Tibial nerve (tissue), 4 donors: ENCODE data around the gene LAGE3. TPM values are rescaled to one million over a fixed set of nuclear protein-coding genes. Genes with fewer than 3 reads are reported as not detected.
A peak's percentile ranks its signal among the peaks of the same experiment; 100 is the strongest.

Experiments used
- DNase-seq, 2 donors: peaks; one replicate each; pipeline ENCODE4 v3.0.0-alpha.2; 2019; ENCODE audit warnings: low spot score in 2 of 2
- H3K27ac ChIP-seq, 4 donors: fragments of 200-600 bp; sonication (generic) in 3 of 4; one replicate each; pipeline ENCODE4 v1.5.1; 2017 to 2019; ENCODE audit warnings: mild to moderate bottlenecking in 1 of 4
- H3K27me3 ChIP-seq, 2 donors: fragments of 200-600 bp; sonication (generic) in 1 of 2; one replicate each; pipeline versions ENCODE4 v1.5.1 to v1.6.0; 2017 to 2019
- H3K36me3 ChIP-seq, 3 donors: fragments of 200-600 bp; sonication (generic); one replicate each; pipeline ENCODE4 v1.5.1; 2018 to 2019
- H3K4me1 ChIP-seq, 4 donors: fragments of 200-600 bp; sonication (generic) in 3 of 4; one replicate each; pipeline ENCODE4 v1.5.1; 2017 to 2019
- H3K4me3 ChIP-seq, 4 donors: fragments of 200-600 bp; sonication (generic) in 3 of 4; one replicate each; pipeline ENCODE4 v1.5.1; 2017 to 2019; ENCODE audit warnings: mild to moderate bottlenecking in 1 of 4, moderate library complexity in 1 of 4
- H3K9me3 ChIP-seq, 4 donors: fragments of 200-600 bp; sonication (generic) in 3 of 4; one replicate each; pipeline ENCODE4 v1.5.1; 2017 to 2019
- CTCF ChIP-seq, 5 experiments: fragments of 200-600 bp in 3 of 5; fragments of 450-650 bp in 2 of 5; sonication (generic) in 3 of 5; IDR thresholded peaks; one replicate each; pipeline ENCODE4 v1.5.1; 2016 to 2019; ENCODE audit warnings: antibody characterized with exemption in 5 of 5, mild to moderate bottlenecking in 3 of 5, moderate library complexity in 2 of 5
- EP300 ChIP-seq, 2 donors: sonication (generic); formaldehyde crosslinking; IDR thresholded peaks; one replicate each; pipeline ENCODE4 v1.6.1; 2017; ENCODE audit warnings: antibody characterized with exemption in 2 of 2, mild to moderate bottlenecking in 1 of 2
- POLR2A ChIP-seq, 2 donors: fragments of 450-650 bp; IDR thresholded peaks; one replicate each; pipeline ENCODE4 v1.6.1; 2017; ENCODE audit warnings: antibody characterized with exemption in 2 of 2, mild to moderate bottlenecking in 2 of 2, moderate library complexity in 2 of 2
- WGBS, 2 donors: methylation state at CpG; one replicate each; pipeline ENCODE4 v1.1.5; 2018; 5-methylcytosine and 5-hydroxymethylcytosine counted together
- total RNA-seq, 4 donors: library from RNA; depleted of rRNA; stranded (reverse); fragments of >200 nt; gene quantifications; one replicate each; pipeline ENCODE4 v1.1.0, GENCODE V29; 2016

LAGE3 gene
- total RNA-seq, 4 donors from 2014 or later = 18.8 to 46.5 (median 35.0) TPM

- WGBS, 2 donors = 88 to 90% methylated on average over 16 of the region's 16 CpGs
- Histone ChIP-seq H3K36me3 (peaks cover 0 to 63% (median 0%) of the 10 kb centered on the region in 3 donors), H3K27me3 (no peaks in the 10 kb centered on the region), H3K9me3 (no peaks in the 10 kb centered on the region), H3K4me1 (peaks cover 0 to 29% (median 0%) of the 10 kb centered on the region in 4 donors), H3K27ac (no peak overlapping the region), H3K4me3 (no peak overlapping the region)
- DNase-seq = no peak
- TF ChIP-seq EP300 (IDR thresholded peaks at IDR 0.05) (no peak), POLR2A (IDR thresholded peaks at IDR 0.05) (no peak), CTCF (IDR thresholded peaks at IDR 0.05) (no peak)
These were observed 33.3 kb downstream of the LAGE3 start for GRCh38 chrX:154445776-154446175.

GRCh38 chrX:154444755-154445246, 34.3 kb downstream of the LAGE3 start:
- peaks cover 0 to 63% (median 0%) of the 10 kb centered on the region in 3 donors for H3K36me3 ChIP-seq
- TF ChIP-seq EP300 (IDR thresholded peaks at IDR 0.05) (no peak), POLR2A (IDR thresholded peaks at IDR 0.05) (no peak), CTCF (IDR thresholded peaks at IDR 0.05) (no peak)
- peak overlapping the region; percentile 38 to 66 (median 58) for H3K4me3 ChIP-seq
- 83% methylated on average over 7 of the region's 13 CpGs; no CpG with 5 or more reads in 1 of the 2 donors for WGBS, 2 donors
- H3K4me1 ChIP-seq = peaks cover 0 to 37% (median 0%) of the 10 kb centered on the region in 4 donors
- peak overlapping the region; percentile 81 to 95 (median 88) for H3K27ac ChIP-seq
- H3K27me3 ChIP-seq = no peaks in the 10 kb centered on the region
- H3K9me3 ChIP-seq = no peaks in the 10 kb centered on the region
- no peak for DNase-seq

GRCh38 chrX:154443992-154444754, 34.9 kb downstream of the LAGE3 start, which contains the start of gene FAM50A:
FAM50A (plus strand) TSS chrX:154444141; CDS start chrX:154444236, 95 bp downstream.
- 0 to 31% methylated on average over 3 to 27 of the region's 94 CpGs for WGBS, 2 donors
- Histone ChIP-seq H3K27me3 (no peaks in the 10 kb centered on the region), H3K27ac (peak within 1 kb of the TSS; percentile 83 to 95 (median 94)), H3K9me3 (no peaks in the 10 kb centered on the region), H3K4me1 (peaks cover 0 to 43% (median 0%) of the 10 kb centered on the region in 4 donors), H3K4me3 (peak within 1 kb of the TSS; percentile 38 to 66 (median 58)), H3K36me3 (peaks cover 0 to 57% (median 0%) of the 10 kb centered on the region in 3 donors)
- peak; percentile 67 to 71 for DNase-seq
- TF ChIP-seq EP300 (IDR thresholded peaks at IDR 0.05) = no peak
- TF ChIP-seq POLR2A (IDR thresholded peaks at IDR 0.05) = peak; percentile 41 to 86
- TF ChIP-seq CTCF (IDR thresholded peaks at IDR 0.05) = peak in 2 of 5 experiments; percentile 28 to 45

GRCh38 chrX:154443479-154443910, 35.6 kb downstream of the LAGE3 start:
- Histone ChIP-seq H3K36me3 (peaks cover 0 to 50% (median 0%) of the 10 kb centered on the region in 3 donors), H3K9me3 (no peaks in the 10 kb centered on the region), H3K4me3 (peak overlapping the region; percentile 11 to 66 (median 44)), H3K4me1 (peaks cover 0 to 50% (median 0%) of the 10 kb centered on the region in 4 donors), H3K27ac (peak overlapping the region; percentile 83 to 95 (median 94)), H3K27me3 (no peaks in the 10 kb centered on the region)
- 7 to 45% methylated on average over 9 to 10 of the region's 10 CpGs for WGBS, 2 donors
- TF ChIP-seq CTCF (IDR thresholded peaks at IDR 0.05) = no peak
- TF ChIP-seq EP300 (IDR thresholded peaks at IDR 0.05) = no peak
- no peak for TF ChIP-seq POLR2A (IDR thresholded peaks at IDR 0.05)
- no peak for DNase-seq
